ENCODE data around the gene TP53I13.

- TF ChIP-seq SP1 (IDR thresholded peaks at IDR 0.05) (no peak), ZNF384 (IDR thresholded peaks at IDR 0.05) (no peak), NFRKB (IDR thresholded peaks at IDR 0.05) (no peak), LEF1 (IDR thresholded peaks at IDR 0.05; ENCODE audit: borderline replicate concordance) (no peak), BHLHE40 (IDR thresholded peaks at IDR 0.05; ENCODE audit: borderline replicate concordance) (no peak), FOXA1 (IDR thresholded peaks at IDR 0.05) (no peak), ARNT (IDR thresholded peaks at IDR 0.05) (no peak), SUZ12 (IDR thresholded peaks at IDR 0.05) (no peak), TARDBP (IDR thresholded peaks at IDR 0.05) (no peak), CTBP1 (IDR thresholded peaks at IDR 0.05; ENCODE audit: borderline replicate concordance) (no peak), ELF4 (IDR thresholded peaks at IDR 0.05) (no peak)
Observed at GRCh38 chr17:29594519-29595090, 26.1 kb downstream of the TP53I13 start.
